GM18520 (cell line): ENCODE results near the gene USO1.
"Not testable (repeated sequence)": the region's sequence is repeated elsewhere in the genome, so short reads cannot be mapped to it uniquely, and the experiment has no call there.

ENCODE experiments used
- ATAC-seq: cut with Tn5 transposase; IDR thresholded peaks from one replicate; pipeline ENCODE4 v1.9.1; 2021; ENCODE audit not compliant: unreplicated experiment

Gene USO1

DNA sequence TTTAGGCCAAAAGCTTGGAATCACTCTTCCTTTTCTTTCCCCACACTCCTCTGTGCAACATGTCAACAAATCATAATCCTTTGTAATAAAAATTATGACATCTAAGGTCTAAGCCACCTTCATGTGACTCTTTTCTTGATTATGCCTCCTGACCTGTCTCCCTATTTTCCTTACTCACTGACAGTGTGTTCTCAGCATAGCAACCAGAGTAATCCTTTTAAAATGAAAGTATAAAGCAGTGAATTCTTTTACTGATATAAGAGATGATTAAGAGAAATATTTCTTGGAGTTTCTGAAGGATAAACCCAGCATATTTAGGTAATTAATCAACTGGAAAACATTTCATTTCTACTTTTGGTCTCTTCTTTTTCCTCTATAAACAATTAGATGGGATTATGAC is 44.7 kb downstream of the USO1 start:
- ATAC-seq, result no peak

DNA sequence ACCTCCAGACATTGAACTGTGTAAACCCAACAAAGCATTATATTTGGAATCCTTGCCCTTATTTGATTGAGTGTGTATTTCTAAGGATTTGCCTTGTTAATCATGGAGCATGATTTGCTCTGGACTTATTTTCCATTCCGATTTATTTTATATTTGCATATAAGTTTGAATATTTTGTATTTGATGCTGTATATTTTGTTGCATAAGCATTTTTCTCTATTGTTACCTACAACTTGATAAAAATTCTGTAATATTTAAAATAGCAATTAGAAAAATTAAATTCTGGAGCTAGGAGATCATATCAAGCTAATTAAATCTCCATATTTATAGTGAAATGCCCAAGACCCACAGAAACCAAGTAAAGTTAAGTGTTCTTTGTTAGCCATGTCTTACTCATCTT is 47.2 kb downstream of the USO1 start:
- no peak for ATAC-seq

DNA sequence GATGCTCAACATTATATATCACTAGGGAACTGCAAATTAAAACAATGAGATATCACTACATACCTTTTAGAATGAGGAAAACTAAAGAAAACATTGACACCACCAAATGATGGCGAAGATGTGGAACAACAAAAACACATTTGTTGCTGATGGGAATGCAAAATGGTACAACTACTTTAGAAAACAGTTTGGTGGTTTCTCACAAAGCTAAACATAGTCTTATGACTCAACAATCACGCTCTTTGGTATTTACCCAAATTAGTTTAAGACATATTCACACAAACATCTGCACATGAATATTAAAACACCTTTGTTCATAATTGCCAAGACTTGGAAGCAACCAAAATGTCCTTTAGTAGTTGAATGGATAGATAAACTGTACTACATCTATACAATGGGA is 53.2 kb downstream of the USO1 start:
- ATAC-seq, result no peak

DNA sequence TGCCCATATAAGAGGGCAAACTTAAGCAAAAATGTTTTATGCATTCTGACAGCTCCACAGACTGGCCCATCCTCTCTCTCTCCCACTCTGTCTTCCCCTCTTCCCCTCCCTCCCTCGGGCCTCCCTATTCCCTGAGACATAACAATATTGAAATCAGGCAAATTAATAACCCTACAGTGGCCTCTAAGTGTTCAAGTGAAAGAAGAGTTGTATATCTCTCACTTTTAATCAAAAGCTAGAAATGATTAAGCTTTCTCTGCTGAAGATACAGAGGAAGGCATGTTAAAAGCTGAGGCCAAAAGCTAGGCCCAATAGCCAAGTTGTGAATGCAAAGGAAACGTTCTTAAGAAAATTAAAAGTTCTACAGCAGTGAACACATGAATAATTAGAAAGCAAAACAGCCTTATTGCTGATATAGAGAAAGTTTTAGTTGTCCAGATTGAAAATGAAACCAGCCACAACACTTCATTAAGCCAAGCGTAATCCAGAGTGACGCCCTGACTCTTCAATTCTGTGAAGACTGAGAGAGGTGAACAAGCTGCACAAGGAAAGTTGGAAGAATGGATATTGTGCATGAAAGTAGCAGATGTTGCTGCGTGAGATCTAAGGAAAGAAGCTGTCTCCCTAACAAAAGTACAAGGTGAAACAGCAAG is 54.9 kb downstream of the USO1 start:
- ATAC-seq, result no peak

DNA sequence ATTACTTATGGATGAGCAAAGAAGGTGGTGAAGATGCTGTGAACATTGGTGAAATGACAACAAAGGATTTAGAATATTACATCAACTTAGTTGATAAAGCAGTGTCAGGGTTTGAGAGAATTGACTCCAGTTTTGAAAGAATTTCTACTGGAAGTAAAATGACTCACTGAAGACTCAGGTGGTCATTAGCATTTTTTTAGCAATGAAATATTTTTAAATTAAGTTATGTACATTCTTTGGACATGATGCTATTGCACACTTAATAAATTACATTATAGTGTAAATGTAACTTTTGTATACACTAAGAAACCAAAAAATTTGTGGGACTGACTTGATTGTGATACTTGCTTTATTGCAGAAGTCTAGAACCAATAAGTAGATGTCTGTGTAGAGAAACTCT is 56.9 kb downstream of the USO1 start:
- ATAC-seq, result no peak

DNA sequence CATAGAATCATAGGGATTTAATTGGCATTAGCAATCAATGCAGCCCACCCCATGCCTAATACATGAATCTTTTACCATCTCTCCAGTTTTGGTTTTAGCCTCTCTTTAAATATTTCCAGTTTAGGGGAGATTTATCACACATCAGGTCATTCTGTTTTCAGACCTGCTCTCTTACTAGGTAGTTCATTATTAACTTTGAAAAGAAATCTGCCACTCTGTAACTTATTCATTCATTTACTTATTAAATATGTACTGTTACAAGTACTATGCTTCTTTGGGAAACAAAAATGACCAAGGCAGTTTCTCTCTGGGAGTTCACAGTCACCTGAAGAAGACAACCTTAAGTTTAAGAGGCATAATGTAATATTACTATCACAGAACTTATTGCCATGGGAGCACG is 62.1 kb downstream of the USO1 start:
- no peak for ATAC-seq

DNA sequence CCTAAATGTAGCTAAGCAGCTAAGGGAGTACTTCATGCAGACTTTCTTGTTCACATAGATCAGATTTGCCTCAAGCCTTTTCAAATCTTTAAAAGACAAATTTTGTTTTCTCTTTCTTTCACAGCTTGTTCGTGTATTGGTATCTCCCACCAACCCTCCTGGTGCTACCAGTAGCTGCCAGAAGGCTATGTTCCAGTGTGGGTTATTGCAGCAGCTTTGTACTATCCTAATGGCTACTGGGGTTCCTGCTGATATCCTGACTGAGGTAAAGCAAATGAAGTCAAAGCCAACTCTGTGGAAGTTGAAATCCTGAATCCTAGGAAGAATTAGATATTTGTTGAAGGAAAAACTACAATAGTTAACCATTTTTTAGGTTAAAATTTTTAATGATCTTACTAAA is 62.6 kb downstream of the USO1 start:
- ATAC-seq, result no peak

DNA sequence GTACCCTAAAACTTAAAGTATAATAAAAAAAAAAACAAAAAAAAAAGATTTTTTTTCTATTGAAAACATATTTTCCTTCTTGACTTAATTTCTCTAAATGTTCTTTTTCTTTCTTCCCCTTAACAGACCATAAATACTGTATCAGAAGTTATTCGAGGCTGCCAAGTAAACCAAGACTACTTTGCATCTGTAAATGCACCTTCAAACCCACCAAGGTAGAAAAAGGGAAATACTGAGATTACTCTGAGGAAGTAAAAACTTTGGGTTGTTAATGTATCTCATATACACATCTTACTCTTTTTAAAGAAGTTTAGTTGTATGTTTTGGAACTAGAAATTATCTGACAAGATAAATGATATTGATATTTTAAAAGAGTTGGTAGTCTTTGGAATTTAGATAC is 65.6 kb downstream of the USO1 start:
- ATAC-seq, result no peak

DNA sequence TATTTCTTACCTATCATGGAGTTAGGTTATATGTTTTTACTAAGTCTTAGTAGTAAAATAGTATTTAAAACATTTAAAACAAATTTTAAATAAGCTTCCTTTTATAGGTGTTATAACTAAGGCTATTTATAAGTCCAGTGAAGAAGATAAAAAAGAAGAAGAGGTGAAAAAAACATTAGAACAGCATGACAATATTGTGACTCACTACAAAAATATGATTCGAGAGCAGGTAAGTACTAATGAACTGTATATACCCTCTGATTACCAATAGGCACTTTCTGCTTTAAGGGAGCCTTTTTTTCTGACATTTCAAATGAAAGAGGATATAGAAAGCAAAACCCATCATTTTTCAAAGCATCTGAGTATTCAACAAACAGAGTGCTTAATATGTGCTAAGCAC is 76.6 kb downstream of the USO1 start:
- no peak for ATAC-seq

DNA sequence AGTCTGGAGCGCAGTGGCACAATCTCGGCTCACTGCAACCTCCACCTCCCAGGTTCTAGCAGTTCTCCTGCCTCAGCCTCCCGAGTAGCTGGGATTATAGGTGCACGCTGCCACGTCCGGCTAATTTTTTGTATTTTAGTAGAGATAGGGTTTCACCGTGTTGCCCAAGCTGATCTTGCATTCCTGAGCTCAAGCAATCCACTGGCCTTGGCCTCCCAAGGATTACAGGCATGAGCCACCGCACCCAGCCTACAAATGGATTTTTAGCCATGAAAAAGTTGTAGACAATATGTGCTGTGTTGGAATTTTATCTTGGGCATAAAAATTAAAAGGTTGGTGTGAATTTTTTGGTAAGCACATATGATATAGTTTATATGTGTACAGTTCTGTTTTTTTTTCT is 81.7 kb downstream of the USO1 start:
- not testable (repeated sequence) for ATAC-seq

DNA sequence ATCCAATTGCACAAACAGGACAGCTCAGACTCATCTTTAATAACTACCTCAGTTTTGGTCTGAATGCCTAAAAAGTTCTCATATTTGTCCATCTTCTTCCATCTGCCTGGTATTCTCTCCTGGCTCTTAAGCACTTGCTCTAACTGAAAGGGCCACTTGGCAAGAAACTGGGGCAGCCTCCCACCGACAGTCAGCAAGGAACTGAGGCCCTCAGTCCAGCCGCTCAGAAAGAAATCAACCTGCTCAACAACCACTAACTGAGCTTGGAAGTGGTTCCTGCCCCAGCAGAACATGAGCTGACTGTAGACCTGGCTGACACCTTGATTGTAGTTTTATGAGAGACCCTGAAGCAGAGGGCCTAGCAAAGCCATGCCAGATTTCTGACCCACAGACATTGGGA is 93.5 kb downstream of the USO1 start:
- no peak for ATAC-seq

DNA sequence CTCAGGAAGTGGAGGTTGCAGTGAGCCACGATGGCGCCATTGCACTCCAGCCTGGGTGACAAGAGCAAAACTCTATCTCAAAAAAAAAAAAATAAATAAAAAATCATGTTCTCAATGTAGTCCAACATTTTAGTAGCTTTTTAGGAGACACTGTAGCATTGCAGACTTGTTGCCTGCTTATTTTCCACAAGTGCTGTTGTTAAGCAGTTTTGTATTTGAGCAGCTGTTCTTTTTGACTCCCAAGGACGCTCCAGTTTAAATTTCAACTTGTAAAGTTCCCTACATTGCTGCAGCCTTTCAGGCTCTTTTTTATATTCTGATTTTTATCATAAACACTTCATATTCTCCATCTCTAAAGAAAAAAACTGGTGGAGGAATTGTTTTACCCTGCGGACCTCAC is 94.7 kb downstream of the USO1 start:
- ATAC-seq, result no peak

DNA sequence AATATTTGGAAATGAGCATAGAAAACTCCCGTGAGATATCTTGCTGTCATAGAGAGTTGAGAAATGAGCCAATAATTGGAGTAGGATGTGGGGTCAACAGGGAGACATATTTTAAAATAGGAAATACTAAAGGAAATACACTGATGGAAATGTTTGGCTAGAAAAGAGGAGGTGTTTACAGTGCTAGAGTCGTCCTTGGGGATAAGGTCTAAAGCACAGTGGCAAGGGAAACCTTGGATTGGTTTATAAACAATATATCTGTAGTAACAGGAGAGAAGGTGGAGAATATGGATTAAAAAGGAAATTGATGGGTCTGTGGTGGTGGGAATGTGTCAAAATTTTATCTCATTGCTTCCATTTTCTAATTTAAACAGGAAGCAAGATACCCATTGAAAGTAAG is 95.8 kb downstream of the USO1 start:
- no peak for ATAC-seq

DNA sequence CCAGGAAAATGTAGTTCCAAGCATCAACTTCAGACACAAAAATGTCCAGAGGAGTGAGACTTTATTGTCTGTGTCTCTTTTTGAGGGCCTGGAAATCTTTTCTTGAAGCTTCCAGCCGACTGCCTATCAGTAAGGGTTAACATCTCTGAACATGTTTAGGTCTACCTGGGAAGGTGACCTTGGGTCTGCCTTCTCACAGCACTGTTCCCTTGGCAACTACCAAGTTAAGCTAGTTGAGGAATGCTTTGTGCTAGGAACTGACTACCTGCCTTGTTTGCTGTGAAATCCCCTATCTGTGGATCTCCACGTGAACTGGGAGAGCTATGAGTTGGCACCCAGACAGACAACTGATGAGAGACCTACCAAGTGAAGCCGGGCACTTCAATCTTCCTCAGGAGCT is 96.3 kb downstream of the USO1 start:
- no peak for ATAC-seq

DNA sequence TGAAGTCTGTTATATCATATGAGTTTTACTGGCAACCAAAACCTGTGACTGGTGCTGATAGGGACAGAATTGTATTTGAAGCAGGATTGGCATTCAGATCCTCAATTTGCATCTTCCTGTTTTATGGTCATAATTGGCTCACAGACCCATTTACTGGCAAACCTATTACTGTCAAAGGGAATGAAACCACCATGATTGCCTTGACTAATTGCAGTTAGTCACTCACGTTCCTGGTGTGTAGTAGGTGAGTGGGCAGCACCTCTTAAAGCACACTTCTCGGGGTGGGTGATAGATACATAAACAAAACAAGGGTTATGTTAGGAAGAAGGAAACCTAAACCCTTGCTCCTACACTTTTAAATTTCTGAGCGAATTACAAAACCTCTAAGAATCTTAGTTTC is 96.8 kb downstream of the USO1 start:
- no peak for ATAC-seq

DNA sequence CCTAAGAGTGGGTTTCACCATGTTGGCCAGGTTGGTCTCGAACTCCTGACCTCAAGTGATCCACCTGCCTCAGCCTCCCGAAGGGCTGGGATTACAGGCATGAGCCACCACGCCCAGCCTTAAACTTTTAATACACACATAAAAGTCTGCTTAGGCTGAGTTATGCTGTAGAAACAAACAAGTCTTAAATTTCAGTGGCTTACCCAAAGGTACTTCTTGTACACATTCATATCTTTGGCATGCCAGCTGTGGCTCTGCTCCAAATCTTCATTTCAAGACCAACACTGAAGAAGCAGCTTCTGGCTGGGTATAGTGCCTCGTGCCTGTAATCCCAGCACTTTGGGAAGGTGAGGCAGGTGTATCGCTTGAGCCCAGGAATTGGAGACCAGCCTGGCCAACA is 97.6 kb downstream of the USO1 start:
- no peak for ATAC-seq

DNA sequence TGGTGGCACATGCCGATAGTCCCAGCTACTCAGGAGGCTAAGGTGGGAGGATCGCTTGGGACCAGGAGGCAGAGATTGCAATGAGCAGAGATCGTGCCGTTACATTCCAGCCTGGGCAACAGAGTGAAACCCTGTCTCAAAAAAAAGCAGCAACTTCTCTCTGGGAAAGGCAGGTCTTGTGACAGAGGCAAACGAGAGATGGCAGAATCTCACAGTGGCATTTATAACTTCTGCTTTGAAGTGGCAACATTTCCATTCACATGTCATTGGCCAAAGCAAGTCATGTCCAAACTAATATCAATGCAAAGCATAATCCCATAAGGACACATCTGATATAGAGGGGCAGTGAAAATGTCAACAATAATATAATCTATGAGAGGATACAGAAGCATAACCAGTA is 98.0 kb downstream of the USO1 start:
- ATAC-seq, result no peak

DNA sequence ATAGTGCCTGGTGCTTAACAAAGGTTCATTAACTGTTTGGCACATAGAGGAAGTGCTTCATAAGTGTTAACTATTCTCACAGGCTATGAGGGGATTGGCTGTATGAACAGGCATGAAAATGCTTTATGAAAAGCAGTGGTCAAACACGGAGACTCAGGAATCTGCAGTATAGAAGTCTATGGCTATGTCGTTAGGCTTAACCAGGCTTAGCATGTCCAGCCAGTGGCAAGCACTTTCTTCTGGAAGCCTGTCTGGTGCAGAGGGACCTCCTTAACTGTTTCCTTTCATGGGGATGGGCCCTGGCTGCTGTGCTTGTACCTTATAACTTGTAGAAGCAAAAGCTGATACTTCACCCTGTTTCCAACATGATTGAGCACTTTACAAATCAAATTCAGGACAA is 99.4 kb downstream of the USO1 start:
- no peak for ATAC-seq

DNA sequence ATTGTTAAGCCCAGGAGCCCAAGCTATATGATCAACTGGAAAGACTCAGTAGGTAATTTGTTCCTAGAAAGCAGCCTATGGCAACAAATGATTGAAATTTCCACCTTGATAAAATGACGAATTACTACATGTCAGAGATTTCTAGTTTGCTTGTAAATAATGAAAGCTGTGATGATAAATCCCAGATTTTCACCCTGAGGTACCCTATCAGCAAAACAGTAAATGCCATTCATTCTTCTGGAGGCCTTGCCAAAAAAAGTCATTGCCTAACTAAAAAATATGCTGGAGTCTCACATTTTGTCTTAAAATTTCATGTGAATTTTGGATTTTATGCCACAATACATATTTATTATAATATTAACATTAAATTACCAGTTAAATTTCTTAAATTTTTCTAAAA is 106.5 kb downstream of the USO1 start:
- ATAC-seq, result no peak

DNA sequence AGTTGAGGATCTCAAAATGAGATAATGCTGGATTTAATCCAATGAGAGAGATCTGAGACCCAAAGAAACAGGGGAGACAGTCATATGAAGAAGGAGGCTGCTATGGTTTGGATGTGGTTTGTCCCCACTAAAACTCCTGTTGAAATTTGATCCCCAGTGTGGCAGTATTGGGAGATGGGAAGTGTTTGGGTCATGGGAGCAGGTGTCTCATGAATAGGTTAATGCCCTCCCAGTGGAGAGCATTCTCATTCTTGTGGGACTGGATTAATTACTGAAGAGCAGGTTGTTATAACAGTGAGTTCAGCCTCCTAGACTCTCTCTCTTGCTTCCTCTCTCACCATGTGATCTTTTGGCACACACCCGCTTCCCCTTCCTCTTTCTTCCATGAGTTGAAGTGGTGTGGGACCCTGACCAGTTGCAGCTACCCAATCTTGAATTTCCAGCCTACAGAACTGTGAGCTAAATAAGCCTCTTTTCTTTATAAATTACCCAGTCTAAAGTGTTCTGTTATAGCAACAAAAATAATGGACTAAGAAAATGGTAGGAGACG is 107.6 kb downstream of the USO1 start:
- no peak for ATAC-seq

DNA sequence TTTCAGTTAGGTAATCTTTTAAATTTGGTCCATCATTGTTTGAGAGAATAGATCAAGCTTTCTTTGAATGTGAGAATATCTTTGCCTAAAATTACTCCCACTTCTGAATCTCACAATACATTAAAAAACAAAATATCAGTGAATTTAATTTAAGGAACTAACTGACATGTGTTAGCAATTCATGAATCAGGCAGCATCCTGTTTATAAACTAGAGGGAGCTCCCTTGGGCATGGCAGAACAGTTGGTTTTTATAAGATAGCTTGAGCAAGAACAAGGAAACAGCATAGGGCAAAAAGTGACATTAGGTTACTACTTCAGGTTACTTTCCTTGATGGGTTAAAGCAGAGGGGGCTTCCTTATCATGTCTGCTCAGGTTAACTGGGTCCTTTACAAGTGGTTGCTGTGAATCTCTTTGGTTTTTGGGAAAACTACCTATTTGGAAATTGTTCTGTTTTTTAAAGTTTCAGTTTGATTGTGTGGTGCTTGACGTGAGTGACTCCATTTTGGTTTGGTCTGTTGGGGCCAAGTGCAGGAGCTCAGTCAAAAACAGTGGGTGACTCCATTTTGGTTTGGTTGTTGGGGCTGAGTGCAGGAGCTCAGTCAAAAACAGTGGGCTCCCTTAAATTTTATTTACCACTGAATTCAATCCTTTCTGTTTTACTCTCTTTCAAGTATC is 109.9 kb downstream of the USO1 start:
- no peak for ATAC-seq

DNA sequence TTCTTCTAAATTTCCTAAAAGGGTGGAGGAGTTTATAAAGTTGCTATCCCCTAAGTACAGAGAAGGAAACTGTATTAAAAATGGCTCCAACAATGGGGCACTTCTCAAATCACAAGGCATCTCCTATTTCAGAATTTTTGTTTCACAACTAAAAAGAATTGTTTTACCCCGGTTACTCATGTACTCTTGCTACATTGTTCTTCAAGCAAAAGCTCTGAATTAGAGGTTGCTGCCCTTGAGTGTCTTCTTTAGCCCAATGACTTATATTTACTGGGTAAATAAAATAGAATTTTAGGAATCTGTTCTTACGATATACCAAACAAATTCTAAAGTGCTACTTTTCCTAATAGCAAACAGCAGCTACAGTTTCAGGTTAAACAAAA is 110.4 kb downstream of the USO1 start:
- no peak for ATAC-seq
